Activated naive CD8-positive, alpha-beta T cell (primary cell): Measurements from ENCODE around the gene ARAP1.

Experiments
- H3K27ac Mint-ChIP-seq: one replicate; pipeline ENCODE4 v1.8.0; 2021; ENCODE audit warnings: mixed read lengths
- H3K27me3 Mint-ChIP-seq: one replicate; pipeline ENCODE4 v1.8.0; 2021; ENCODE audit warnings: mixed read lengths
- H3K36me3 Mint-ChIP-seq: one replicate; pipeline ENCODE4 v1.8.0; 2021; ENCODE audit warnings: mixed read lengths
- H3K4me1 Mint-ChIP-seq: one replicate; pipeline ENCODE4 v1.8.0; 2021; ENCODE audit warnings: low read depth, mixed read lengths
- H3K4me3 Mint-ChIP-seq: one replicate; pipeline ENCODE4 v1.8.0; 2021; ENCODE audit warnings: mild to moderate bottlenecking, mixed read lengths
- H3K9me3 Mint-ChIP-seq: one replicate; pipeline ENCODE4 v1.8.0; 2021; ENCODE audit warnings: low read depth, mixed read lengths

ARAP1 gene

GRCh38 chr11:72655896-72656464, 96.2 kb downstream of the ARAP1 start:
- Mint-ChIP-seq H3K4me3 (no peak overlapping the region), H3K4me1 (no peaks in the 10 kb centered on the region)

GRCh38 chr11:72655014-72655413, 97.2 kb downstream of the ARAP1 start:
- H3K36me3 Mint-ChIP-seq = no peaks in the 10 kb centered on the region
- H3K27ac Mint-ChIP-seq = no peak overlapping the region
- H3K27me3 Mint-ChIP-seq = no peaks in the 10 kb centered on the region
- H3K4me3 Mint-ChIP-seq = no peak overlapping the region
- no peaks in the 10 kb centered on the region for H3K4me1 Mint-ChIP-seq
- no peaks in the 10 kb centered on the region for H3K9me3 Mint-ChIP-seq

More at GRCh38 chr11:72655896-72656464, 96.2 kb downstream of the ARAP1 start:
- Mint-ChIP-seq H3K36me3 (no peaks in the 10 kb centered on the region), H3K27ac (no peak overlapping the region), H3K27me3 (peaks cover 4% of the 10 kb centered on the region), H3K9me3 (no peaks in the 10 kb centered on the region)

GRCh38 chr11:72653649-72654048, 98.6 kb downstream of the ARAP1 start:
- H3K27me3 Mint-ChIP-seq = no peaks in the 10 kb centered on the region
- no peaks in the 10 kb centered on the region for H3K36me3 Mint-ChIP-seq
- H3K4me1 Mint-ChIP-seq = no peaks in the 10 kb centered on the region
- no peaks in the 10 kb centered on the region for H3K9me3 Mint-ChIP-seq
- H3K4me3 Mint-ChIP-seq = no peak overlapping the region
- H3K27ac Mint-ChIP-seq = no peak overlapping the region

GRCh38 chr11:72652873-72653630, 99.2 kb downstream of the ARAP1 start:
- H3K27ac Mint-ChIP-seq = no peak overlapping the region
- no peaks in the 10 kb centered on the region for H3K36me3 Mint-ChIP-seq
- no peaks in the 10 kb centered on the region for H3K4me1 Mint-ChIP-seq
- H3K4me3 Mint-ChIP-seq = no peak overlapping the region
- H3K27me3 Mint-ChIP-seq = no peaks in the 10 kb centered on the region
- no peaks in the 10 kb centered on the region for H3K9me3 Mint-ChIP-seq

- H3K27ac Mint-ChIP-seq = no peak overlapping the region
- H3K27me3 Mint-ChIP-seq = no peaks in the 10 kb centered on the region
- no peaks in the 10 kb centered on the region for H3K9me3 Mint-ChIP-seq
- no peak overlapping the region for H3K4me3 Mint-ChIP-seq
- no peaks in the 10 kb centered on the region for H3K36me3 Mint-ChIP-seq
- no peaks in the 10 kb centered on the region for H3K4me1 Mint-ChIP-seq
These were observed 100.1 kb downstream of the ARAP1 start for GRCh38 chr11:72652133-72652532.

GRCh38 chr11:72649215-72649976, 102.8 kb downstream of the ARAP1 start:
- no peaks in the 10 kb centered on the region for H3K4me1 Mint-ChIP-seq
- no peaks in the 10 kb centered on the region for H3K36me3 Mint-ChIP-seq
- H3K4me3 Mint-ChIP-seq = no peak overlapping the region
- H3K27me3 Mint-ChIP-seq = no peaks in the 10 kb centered on the region
- no peak overlapping the region for H3K27ac Mint-ChIP-seq
- H3K9me3 Mint-ChIP-seq = no peaks in the 10 kb centered on the region

- no peaks in the 10 kb centered on the region for H3K9me3 Mint-ChIP-seq
- no peaks in the 10 kb centered on the region for H3K27me3 Mint-ChIP-seq
- no peaks in the 10 kb centered on the region for H3K36me3 Mint-ChIP-seq
- no peak overlapping the region for H3K27ac Mint-ChIP-seq
- peaks cover 2% of the 10 kb centered on the region for H3K4me1 Mint-ChIP-seq
- H3K4me3 Mint-ChIP-seq = no peak overlapping the region
These were observed 103.6 kb downstream of the ARAP1 start for GRCh38 chr11:72648384-72649136.

- H3K9me3 Mint-ChIP-seq = no peaks in the 10 kb centered on the region
- no peak overlapping the region for H3K27ac Mint-ChIP-seq
- no peaks in the 10 kb centered on the region for H3K27me3 Mint-ChIP-seq
- H3K36me3 Mint-ChIP-seq = no peaks in the 10 kb centered on the region
- no peak overlapping the region for H3K4me3 Mint-ChIP-seq
- peaks cover 2% of the 10 kb centered on the region for H3K4me1 Mint-ChIP-seq
These were observed 104.3 kb downstream of the ARAP1 start for GRCh38 chr11:72647882-72648281.

- Mint-ChIP-seq H3K36me3 (no peaks in the 10 kb centered on the region), H3K27ac (no peak overlapping the region), H3K9me3 (no peaks in the 10 kb centered on the region), H3K4me1 (peaks cover 6% of the 10 kb centered on the region), H3K27me3 (no peaks in the 10 kb centered on the region), H3K4me3 (no peak overlapping the region)
These were observed 105.7 kb downstream of the ARAP1 start for GRCh38 chr11:72646472-72646871.

- no peaks in the 10 kb centered on the region for H3K36me3 Mint-ChIP-seq
- H3K9me3 Mint-ChIP-seq = no peaks in the 10 kb centered on the region
- no peaks in the 10 kb centered on the region for H3K27me3 Mint-ChIP-seq
- H3K27ac Mint-ChIP-seq = no peak overlapping the region
- H3K4me1 Mint-ChIP-seq = peaks cover 6% of the 10 kb centered on the region
- no peak overlapping the region for H3K4me3 Mint-ChIP-seq
These were observed 106.2 kb downstream of the ARAP1 start for GRCh38 chr11:72646024-72646423.

GRCh38 chr11:72643547-72643946, 108.7 kb downstream of the ARAP1 start:
- H3K4me3 Mint-ChIP-seq = peak overlapping the region; percentile 71
- H3K9me3 Mint-ChIP-seq = no peaks in the 10 kb centered on the region
- no peaks in the 10 kb centered on the region for H3K27me3 Mint-ChIP-seq
- no peak overlapping the region for H3K27ac Mint-ChIP-seq
- peaks cover 6% of the 10 kb centered on the region for H3K4me1 Mint-ChIP-seq
- H3K36me3 Mint-ChIP-seq = no peaks in the 10 kb centered on the region

GRCh38 chr11:72642884-72643522, 109.2 kb downstream of the ARAP1 start:
- peaks cover 2% of the 10 kb centered on the region for H3K27me3 Mint-ChIP-seq
- H3K4me3 Mint-ChIP-seq = peak overlapping the region; percentile 71
- no peaks in the 10 kb centered on the region for H3K36me3 Mint-ChIP-seq
- H3K4me1 Mint-ChIP-seq = peaks cover 6% of the 10 kb centered on the region
- no peaks in the 10 kb centered on the region for H3K9me3 Mint-ChIP-seq
- H3K27ac Mint-ChIP-seq = no peak overlapping the region

GRCh38 chr11:72642043-72642883, 109.9 kb downstream of the ARAP1 start:
- H3K4me3 Mint-ChIP-seq = peak overlapping the region; percentile 68
- no peak overlapping the region for H3K27ac Mint-ChIP-seq
- no peaks in the 10 kb centered on the region for H3K36me3 Mint-ChIP-seq
- H3K27me3 Mint-ChIP-seq = peaks cover 5% of the 10 kb centered on the region
- peaks cover 6% of the 10 kb centered on the region for H3K4me1 Mint-ChIP-seq
- no peaks in the 10 kb centered on the region for H3K9me3 Mint-ChIP-seq
